ENCODE data around the gene TPD52L1. TPM values are rescaled to one million over a fixed set of nuclear protein-coding genes. Genes with fewer than 3 reads are reported as not detected.

Gene TPD52L1
- total and polyA plus RNA-seq, 2 experiments from 2014 or later, result 22.8 to 24.0 TPM

GRCh38 chr6:125156496-125156895 is 2.9 kb downstream of the TPD52L1 start (continued):
- no peak for TF ChIP-seq REST (IDR thresholded peaks at IDR 0.05; ENCODE audit: unreplicated experiment)

- no peaks in the 10 kb centered on the region; the same call in 2 of the 3 replicates for H3K36me3 Mint-ChIP-seq (ENCODE audit: low read depth)
These were observed 3.7 kb downstream of the TPD52L1 start for GRCh38 chr6:125157280-125157679.

More at GRCh38 chr6:125157280-125157679, 3.7 kb downstream of the TPD52L1 start:
- Mint-ChIP-seq H3K27me3 (ENCODE audit: insufficient read depth, low read depth, poor library complexity) (peaks cover 17% of the 10 kb centered on the region), H3K4me1 (peaks cover 14% of the 10 kb centered on the region; the same call in 1 of the 3 replicates), H3K9me3 (no peaks in the 10 kb centered on the region), H3K4me3 (no peak overlapping the region), H3K27ac (no peak overlapping the region)
- no peak for TF ChIP-seq ETS1 (IDR thresholded peaks at IDR 0.05)
- no peak for TF ChIP-seq CREB1 (CRISPR knock-in tag; IDR thresholded peaks at IDR 0.05; ENCODE audit: low read depth)
- no peak for TF ChIP-seq ZNF331 (CRISPR knock-in tag; IDR thresholded peaks at IDR 0.05; ENCODE audit: low read depth)
- TF ChIP-seq REST (IDR thresholded peaks at IDR 0.05; ENCODE audit: unreplicated experiment), result no peak
- TF ChIP-seq ZNF114 (CRISPR knock-in tag; IDR thresholded peaks at IDR 0.05), result no peak
- TF ChIP-seq CTCF (conservative IDR thresholded peaks at IDR 0.05; ENCODE audit: low read depth in 2 of 2), result no peak
- no peak for TF ChIP-seq POLR2AphosphoS5 (IDR thresholded peaks at IDR 0.05; ENCODE audit: low read depth)
- no peak for TF ChIP-seq STAT1 (IDR thresholded peaks at IDR 0.05; ENCODE audit: unreplicated experiment)
- no peaks in the 10 kb centered on the region for H3K79me2 ChIP-seq (replicated peaks; ENCODE audit: insufficient read depth)
- H3F3A ChIP-seq (replicated peaks; ENCODE audit: low read depth), result no peaks in the 10 kb centered on the region
- peaks cover 32% of the 10 kb centered on the region for H3K27me3 ChIP-seq (ENCODE audit: insufficient read depth)
- no peaks in the 10 kb centered on the region for H4K20me1 ChIP-seq (replicated peaks; ENCODE audit: insufficient read depth)
- no peaks in the 10 kb centered on the region for H3K9me2 ChIP-seq (ENCODE audit: insufficient read depth)
- no peak overlapping the region for H3K4me2 ChIP-seq
- no peak overlapping the region for H3K27ac ChIP-seq (ENCODE audit: low read depth)
- no peak overlapping the region for H2AFZ ChIP-seq
- DNase-seq (ENCODE audit: low spot score) (no peak), ATAC-seq (no peak)
- peaks cover 9% of the 10 kb centered on the region; the same call in 1 of the 2 replicates for H3K4me1 ChIP-seq (ENCODE audit: insufficient read depth)
- no peaks in the 10 kb centered on the region for H3K36me3 ChIP-seq (ENCODE audit: insufficient read depth)
- H3K4me3 ChIP-seq, result no peak overlapping the region

All from GM23338 (cell line).